ENCODE data around the gene RGS1.

The RGS1 gene

DNA sequence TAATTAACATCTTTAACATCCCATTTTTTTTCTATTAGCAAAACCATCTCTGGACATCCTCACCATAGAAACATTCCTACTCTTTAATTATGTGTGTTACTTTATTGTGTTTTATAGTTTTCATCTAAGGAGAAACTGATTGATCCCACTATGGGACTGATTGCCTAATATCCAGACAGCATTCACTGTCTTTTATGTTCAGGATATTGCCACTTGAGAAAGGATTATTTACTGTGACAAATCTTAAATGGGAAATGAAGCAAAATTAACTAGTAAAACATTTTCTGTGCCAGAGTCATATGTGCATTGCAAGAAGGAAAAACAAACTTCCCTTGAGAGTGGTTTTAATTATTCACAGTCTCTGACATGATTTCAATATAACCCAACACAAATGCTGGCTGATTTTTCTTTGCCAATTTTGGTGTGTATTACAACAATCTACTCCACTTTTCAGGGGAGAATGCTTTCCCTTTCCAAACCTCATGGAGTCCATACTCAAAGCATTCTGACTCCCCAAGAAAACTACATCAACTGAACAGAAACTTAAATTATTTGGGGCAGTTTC is 44.6 kb downstream of the RGS1 start:
- DNase-seq (ENCODE audit: low spot score) = no peak

DNA sequence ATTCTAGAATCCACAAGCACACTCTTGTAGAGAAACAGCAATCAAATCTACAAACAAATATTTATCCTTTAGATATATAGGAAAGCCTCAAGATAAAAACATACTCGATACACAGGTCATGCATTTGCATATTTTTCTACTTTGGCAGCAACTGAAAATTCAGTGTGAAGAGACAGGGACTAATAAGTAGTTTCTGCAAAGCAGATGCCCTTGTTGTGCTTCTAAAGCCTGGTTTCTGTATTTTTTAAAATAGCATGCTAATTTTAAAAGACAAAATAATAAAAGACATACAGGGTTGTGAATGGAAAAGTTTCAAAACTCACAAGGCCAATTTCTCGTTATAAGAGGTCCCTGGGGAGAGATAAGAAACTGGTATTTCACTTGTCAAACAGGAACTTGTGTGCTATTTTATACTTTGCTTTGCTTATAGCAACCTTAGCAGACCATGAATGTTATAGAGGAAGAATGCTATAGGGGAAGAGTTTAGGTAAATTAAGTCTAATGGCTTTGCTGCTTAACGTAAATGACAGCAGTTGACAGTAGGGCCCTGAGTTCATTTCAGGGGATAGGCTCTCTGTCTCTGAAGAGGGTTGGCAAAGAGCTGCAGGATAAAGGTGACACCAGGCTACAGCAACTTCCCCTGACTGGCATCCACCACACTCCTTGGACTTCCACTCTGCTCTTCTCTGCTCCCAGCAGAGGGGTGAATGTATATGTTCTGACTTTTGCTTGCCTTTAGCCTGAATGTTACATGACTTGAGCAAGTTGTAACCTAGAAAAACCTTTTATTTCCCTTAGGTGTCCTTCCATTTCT is 51.0 kb downstream of the RGS1 start:
- no peak for DNase-seq (ENCODE audit: low spot score)

DNA sequence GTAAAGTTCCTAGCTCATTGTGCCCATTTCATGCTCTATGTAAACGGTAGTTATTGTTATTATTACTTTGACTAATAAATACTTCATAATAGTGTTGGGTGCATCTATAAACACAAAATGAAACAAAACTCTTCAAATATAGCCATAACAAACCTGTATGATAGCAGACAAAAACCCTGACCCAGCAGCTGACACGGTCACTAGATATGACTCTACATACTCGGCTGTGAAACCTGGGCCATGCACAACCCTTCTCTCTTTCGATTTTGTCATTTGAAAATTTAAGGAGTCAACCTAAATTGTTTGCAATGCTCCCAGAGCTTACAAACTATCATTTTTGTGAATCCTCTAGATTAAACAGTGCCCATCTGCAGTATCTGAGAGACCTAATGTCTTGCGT is 52.3 kb downstream of the RGS1 start:
- no peak for DNase-seq (ENCODE audit: low spot score)

DNA sequence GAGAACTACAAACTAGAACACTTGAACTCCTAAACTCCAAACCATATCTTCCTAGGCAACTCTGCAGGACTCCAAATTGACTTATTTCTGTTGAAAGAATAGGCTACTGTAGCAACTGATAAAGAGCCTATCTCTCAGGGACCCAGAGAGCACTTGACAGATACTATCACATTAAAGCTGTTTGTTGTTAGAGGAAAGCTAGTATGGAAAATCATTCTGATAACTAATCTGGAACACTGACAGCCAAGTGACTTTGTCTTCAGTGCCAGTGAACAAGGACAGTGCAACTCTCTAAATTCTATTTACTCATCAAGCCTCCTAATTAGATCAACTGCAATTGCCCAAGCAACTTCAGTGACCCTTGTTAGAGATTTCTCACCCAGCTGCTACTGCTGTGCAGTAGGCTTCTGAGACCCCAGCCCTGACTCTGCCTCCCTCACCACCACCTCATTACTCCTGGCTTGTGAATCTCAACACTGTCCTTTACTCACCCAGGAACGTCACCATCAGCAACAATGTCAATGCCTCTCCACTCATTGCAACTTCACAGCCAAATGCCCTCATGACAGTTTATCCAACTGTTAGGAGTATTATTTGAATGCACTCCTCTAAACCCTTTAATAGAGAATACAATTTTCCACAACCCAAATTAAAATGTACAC is 53.0 kb downstream of the RGS1 start:
- no peak for DNase-seq (ENCODE audit: low spot score)

DNA sequence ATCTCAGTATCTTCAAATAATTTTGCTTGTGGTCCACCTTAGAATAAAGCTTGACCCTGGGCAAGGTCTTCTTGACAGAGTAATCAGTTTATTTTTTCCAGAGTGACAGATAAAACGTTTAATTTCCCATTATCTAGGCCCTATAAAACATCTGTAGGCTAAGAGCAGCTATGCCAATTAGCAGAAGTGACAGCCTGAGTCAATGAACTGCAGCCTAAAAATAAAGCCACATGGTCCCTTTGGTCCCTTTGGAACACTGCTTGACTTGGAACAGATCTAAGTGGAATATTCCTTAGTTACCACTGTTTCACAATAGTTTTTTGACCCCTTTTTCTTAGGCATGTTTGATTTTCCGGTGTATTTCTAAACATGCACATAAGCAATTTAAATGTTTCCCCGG is 54.0 kb downstream of the RGS1 start:
- DNase-seq (ENCODE audit: low spot score) = no peak

Measured in cerebellar cortex (tissue), 1 donor.